Measurements from ENCODE around the gene ACOT7.

ACOT7 gene

DNA sequence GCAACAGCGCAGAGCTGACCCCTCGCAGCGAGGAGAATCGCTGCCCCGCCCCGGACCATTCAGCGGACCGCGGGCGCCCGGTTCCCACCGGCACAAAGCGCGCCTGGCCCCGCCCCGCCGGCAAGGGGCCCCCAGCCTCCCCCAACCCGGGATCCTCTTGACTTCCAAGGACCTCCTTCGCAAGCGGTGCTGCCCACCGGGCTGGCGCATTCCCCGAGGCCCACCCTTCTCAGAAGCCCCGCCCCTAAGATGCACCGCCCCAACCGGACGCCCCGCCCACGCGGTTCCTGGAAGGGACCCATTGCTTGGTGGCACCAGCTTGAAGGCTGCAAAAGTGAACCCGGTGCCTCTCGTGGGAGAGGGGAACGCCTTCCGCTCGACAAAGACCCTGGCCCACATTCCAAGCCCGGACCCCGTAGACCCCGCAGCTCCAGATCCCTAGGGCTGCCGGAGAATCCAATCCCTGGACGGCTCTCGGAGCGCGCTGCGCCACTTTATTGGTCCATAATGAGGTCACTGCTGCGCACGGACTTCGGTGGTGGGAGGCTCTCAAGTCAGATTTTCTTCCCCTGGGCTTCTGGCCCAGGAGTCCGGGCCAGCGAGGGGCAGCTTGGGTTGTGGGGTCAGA lies 147.6 kb downstream of the ACOT7 start:
- Histone ChIP-seq H3K9ac (ENCODE audit: low read depth, low read length, poor library complexity, severe bottlenecking) (no peak overlapping the region), H3K9me2 (replicated peaks; ENCODE audit: low read depth, low read length) (no peaks in the 10 kb centered on the region), H4K20me1 (ENCODE audit: insufficient read depth, low read length, poor library complexity, severe bottlenecking) (no peaks in the 10 kb centered on the region), H3K9me3 (ENCODE audit: insufficient read depth, low read depth, low read length) (no peaks in the 10 kb centered on the region), H3K4me3 (ENCODE audit: low read length, poor library complexity, severe bottlenecking) (no peak overlapping the region), H2AFZ (ENCODE audit: low read length) (no peak overlapping the region), H3F3A (ENCODE audit: low read depth) (no peaks in the 10 kb centered on the region), H3K4me2 (ENCODE audit: low read depth, low read length, poor library complexity, severe bottlenecking) (no peak overlapping the region), H3K36me3 (ENCODE audit: insufficient read depth, low read length) (no peaks in the 10 kb centered on the region), H3K79me2 (ENCODE audit: insufficient read depth, low read length) (no peaks in the 10 kb centered on the region), H3K4me1 (ENCODE audit: insufficient read depth, low read length, poor library complexity, severe bottlenecking) (no peaks in the 10 kb centered on the region), H3K27me3 (ENCODE audit: insufficient read depth, low read length, poor library complexity, severe bottlenecking) (no peaks in the 10 kb centered on the region)
- no peak for TF ChIP-seq EZH2phosphoT487 (IDR thresholded peaks at IDR 0.05; ENCODE audit: borderline replicate concordance)
- TF ChIP-seq, protein P1, sequence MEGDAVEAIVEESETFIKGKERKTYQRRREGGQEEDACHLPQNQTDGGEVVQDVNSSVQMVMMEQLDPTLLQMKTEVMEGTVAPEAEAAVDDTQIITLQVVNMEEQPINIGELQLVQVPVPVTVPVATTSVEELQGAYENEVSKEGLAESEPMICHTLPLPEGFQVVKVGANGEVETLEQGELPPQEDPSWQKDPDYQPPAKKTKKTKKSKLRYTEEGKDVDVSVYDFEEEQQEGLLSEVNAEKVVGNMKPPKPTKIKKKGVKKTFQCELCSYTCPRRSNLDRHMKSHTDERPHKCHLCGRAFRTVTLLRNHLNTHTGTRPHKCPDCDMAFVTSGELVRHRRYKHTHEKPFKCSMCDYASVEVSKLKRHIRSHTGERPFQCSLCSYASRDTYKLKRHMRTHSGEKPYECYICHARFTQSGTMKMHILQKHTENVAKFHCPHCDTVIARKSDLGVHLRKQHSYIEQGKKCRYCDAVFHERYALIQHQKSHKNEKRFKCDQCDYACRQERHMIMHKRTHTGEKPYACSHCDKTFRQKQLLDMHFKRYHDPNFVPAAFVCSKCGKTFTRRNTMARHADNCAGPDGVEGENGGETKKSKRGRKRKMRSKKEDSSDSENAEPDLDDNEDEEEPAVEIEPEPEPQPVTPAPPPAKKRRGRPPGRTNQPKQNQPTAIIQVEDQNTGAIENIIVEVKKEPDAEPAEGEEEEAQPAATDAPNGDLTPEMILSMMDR (conservative IDR thresholded peaks at IDR 0.05; ENCODE audit: low read length) = no peak

DNA sequence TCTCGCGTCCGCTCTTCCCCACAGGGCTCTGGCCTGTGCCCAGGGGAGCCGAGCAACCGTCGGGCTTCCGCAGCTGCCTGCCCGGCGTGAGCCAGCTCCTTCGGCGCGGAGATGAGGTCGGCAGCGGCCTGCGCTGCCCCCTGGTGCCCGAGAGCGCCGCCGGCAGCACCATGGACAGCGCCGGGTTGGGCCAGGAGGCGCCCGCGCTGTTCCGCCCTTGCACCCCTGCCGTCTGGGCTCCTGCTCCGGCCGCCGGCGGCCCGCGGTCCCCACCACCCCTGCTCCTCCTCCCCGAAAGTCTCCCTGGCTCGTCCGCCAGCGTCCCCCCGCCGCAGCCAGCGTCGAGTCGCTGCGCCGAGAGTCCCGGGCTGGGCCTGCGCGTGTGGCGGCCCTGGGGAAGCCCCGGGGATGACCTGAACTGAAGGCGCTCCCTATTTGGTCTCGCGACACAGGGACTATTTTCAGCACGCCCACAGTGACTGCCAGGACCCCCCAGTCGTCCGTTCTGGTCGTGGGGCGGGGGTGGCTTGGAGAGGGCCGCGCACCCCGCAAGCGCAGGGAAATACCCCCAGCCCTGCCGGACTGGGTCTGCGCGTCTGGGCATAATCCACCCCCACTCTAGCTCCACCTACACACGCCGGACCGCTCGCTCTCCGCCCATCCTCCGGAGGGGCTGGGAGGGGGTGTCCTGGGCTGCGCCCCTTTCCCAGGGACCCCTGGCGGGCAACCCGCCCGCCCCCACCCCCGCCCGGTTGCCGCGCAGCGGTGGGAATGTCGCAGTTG lies 148.3 kb downstream of the ACOT7 start:
- no peak overlapping the region for H3K4me2 ChIP-seq (ENCODE audit: low read depth, low read length, poor library complexity, severe bottlenecking)
- no peaks in the 10 kb centered on the region for H4K20me1 ChIP-seq (ENCODE audit: insufficient read depth, low read length, poor library complexity, severe bottlenecking)

DNA sequence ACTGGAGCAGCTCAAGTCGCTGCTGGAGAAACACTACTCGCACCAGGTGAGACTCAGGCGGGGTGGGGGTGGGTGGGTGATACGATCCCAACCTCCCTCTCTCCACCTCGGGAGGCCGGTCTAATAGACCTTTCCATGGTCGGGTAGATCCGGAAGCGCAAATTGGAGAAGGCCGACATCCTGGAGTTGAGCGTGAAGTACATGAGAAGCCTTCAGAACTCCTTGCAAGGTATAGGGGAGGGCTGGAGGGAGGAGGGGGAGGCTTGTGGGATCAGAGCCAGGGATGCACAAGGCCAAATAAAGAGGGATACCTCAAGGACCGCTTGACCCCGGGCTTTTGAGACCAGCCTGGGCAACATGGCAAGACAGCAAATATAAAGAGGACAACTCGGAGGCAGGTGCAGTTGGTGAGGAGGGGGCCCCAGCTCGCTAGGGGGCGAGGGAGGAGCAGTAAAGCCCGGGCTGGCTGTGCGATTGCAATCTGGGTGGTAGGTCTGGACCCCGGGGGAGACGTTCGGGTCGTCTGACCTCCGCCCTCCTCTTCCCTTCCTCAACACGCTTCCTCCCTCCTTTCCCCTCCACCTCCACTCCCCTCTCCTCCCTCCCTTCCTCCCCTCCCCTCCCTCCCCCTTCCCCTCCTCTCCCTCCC lies 149.0 kb downstream of the ACOT7 start:
- Histone ChIP-seq H3K4me3 (ENCODE audit: low read length, poor library complexity, severe bottlenecking) (no peak overlapping the region), H3K4me2 (ENCODE audit: low read depth, low read length, poor library complexity, severe bottlenecking) (no peak overlapping the region), H3K36me3 (ENCODE audit: insufficient read depth, low read length) (no peaks in the 10 kb centered on the region), H3K4me1 (ENCODE audit: insufficient read depth, low read length, poor library complexity, severe bottlenecking) (no peaks in the 10 kb centered on the region), H3K9me3 (ENCODE audit: insufficient read depth, low read depth, low read length) (no peaks in the 10 kb centered on the region), H4K20me1 (ENCODE audit: insufficient read depth, low read length, poor library complexity, severe bottlenecking) (no peaks in the 10 kb centered on the region), H3F3A (ENCODE audit: low read depth) (no peaks in the 10 kb centered on the region), H2AFZ (ENCODE audit: low read length) (no peak overlapping the region), H3K9ac (ENCODE audit: low read depth, low read length, poor library complexity, severe bottlenecking) (no peak overlapping the region), H3K27me3 (ENCODE audit: insufficient read depth, low read length, poor library complexity, severe bottlenecking) (no peaks in the 10 kb centered on the region), H3K9me2 (replicated peaks; ENCODE audit: low read depth, low read length) (no peaks in the 10 kb centered on the region), H3K79me2 (ENCODE audit: insufficient read depth, low read length) (no peaks in the 10 kb centered on the region)
- TF ChIP-seq, protein P1 (conservative IDR thresholded peaks at IDR 0.05; ENCODE audit: low read length) = no peak
- no peak for TF ChIP-seq EZH2phosphoT487 (IDR thresholded peaks at IDR 0.05; ENCODE audit: borderline replicate concordance)

More for the DNA sequence above, 148.3 kb downstream of the ACOT7 start:
- Histone ChIP-seq H3K9ac (ENCODE audit: low read depth, low read length, poor library complexity, severe bottlenecking) (no peak overlapping the region), H3K36me3 (ENCODE audit: insufficient read depth, low read length) (no peaks in the 10 kb centered on the region), H3K9me2 (replicated peaks; ENCODE audit: low read depth, low read length) (no peaks in the 10 kb centered on the region), H2AFZ (ENCODE audit: low read length) (no peak overlapping the region), H3K4me3 (ENCODE audit: low read length, poor library complexity, severe bottlenecking) (no peak overlapping the region), H3F3A (ENCODE audit: low read depth) (no peaks in the 10 kb centered on the region), H3K4me1 (ENCODE audit: insufficient read depth, low read length, poor library complexity, severe bottlenecking) (no peaks in the 10 kb centered on the region), H3K9me3 (ENCODE audit: insufficient read depth, low read depth, low read length) (no peaks in the 10 kb centered on the region), H3K27me3 (ENCODE audit: insufficient read depth, low read length, poor library complexity, severe bottlenecking) (no peaks in the 10 kb centered on the region), H3K79me2 (ENCODE audit: insufficient read depth, low read length) (no peaks in the 10 kb centered on the region)
- TF ChIP-seq, protein P1 (conservative IDR thresholded peaks at IDR 0.05; ENCODE audit: low read length) = peak; percentile 71
- TF ChIP-seq EZH2phosphoT487 (IDR thresholded peaks at IDR 0.05; ENCODE audit: borderline replicate concordance) = no peak

Data from Loucy (cell line).